Measurements from ENCODE around the gene SNRNP70.

SNRNP70 gene

DNA sequence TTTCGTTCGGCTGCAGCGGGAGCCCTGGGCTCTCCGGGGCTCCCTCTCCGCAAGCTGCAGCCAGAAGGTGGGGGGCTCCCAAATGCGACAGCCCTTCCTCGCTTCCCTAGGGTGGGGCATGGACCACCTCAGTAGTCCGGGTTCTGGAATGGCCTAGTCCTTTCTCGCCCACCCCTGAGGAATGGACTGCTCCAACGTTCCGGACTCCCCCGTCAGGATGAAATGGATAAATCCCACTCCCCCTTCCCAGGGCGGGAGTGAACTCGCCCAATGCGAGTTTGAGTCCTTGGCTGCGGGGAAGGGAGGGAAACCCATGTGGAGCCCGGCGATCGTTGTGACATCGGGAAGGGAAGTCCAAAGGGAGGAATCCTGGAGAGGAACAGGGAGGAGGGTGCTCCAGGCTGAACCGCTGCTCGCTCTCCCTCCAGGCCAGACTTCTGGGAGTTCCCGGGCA is 64.4 kb downstream of the SNRNP70 start:
- DNase-seq = peak; percentile 35

DNA sequence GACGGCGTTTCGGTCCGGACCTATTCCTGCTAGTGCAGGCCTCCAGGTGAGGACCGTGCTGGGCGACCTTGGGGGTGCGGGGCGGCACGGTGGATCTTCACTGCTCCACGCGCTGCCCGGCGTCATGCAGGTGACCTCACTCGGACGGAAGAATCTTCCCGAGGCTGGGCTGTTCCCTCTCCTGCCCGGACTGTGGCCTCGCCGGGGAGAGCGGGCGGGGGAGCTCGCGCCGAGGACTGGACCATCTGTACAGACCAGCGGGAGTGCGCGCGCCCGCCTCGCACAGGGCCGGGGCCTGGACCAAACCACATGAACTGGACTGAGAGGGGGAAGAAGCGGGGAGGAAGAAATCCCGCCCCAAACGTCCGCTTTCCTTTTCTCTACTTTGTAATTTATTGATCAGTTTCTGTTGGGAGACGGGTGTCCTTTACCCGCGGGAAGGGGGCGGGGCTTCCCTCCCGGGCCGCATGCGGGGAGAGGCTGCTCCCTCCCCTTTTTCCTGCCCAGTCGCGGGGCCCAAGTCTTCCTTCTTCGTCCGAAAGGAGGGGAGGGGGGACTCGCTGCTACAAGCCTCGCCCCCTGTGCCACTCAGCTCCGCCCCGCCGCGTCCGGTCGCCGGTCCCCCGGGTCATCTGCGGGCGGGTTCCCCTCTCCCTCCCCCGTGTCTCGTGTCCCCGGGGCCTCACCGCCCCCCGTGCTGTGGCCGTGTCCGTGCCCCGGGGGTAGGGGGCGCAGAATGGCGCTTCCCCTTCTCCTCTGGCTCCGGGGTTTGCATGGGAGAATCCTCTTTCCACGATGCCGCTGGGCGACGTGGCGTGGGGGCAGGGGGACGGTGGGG is 65.1 kb downstream of the SNRNP70 start:
- peak; percentile 88 for DNase-seq

DNA sequence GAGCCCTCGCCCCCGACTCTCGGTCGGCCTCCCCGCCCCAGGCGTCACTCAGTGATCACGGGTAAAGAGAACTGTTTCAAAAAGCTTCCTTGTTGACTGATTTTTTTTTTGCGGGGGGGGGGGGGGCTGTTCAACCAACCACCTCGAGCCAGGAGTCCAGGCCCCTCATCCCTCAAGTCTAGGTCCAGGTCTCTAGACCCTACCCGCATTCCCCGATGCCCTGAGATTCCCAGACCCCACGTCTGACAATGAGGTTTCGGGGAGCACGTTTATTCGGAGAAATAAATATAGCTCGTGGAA is 65.6 kb downstream of the SNRNP70 start:
- no peak for DNase-seq

DNA sequence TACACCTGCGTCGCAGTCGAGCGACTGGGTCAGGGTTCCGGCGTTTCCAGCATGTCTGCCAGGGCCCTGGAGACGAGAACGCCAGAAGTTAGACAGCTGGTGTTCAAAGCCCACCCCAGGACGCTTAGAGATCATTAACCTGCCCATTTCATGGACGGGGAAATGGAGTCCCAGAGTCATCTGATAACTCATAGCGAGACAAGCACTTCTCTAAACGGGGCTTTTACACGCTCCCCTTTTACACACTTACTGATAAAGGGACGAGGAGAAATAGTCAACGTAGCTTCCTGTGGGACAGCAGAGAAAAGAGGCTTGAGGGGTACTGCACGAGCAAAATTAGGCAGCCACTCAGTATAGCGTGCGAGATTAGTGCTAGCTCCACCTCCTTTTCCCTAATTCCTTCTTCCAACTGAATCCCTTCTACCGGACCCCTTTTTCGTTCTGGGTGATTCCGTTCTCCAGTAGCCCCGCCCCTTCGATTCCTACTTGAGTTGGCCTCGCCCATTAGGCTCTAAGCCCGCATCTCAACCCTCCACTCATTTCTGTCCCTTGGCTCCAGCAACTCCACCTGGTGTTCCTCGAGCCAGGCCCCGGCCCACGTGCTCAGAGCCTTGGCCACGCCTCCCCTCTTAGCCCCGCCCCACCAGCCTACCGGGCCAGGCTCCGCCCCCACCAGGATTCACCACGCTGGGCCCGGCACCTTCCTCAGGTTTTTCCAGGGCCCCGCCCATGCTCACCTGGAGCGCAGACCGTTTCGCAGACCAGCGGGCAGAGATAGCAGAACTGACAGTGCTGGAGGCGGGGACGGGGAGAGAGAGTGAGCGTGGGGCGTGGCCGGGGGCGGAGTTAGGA is 66.2 kb downstream of the SNRNP70 start:
- DNase-seq = no peak

DNA sequence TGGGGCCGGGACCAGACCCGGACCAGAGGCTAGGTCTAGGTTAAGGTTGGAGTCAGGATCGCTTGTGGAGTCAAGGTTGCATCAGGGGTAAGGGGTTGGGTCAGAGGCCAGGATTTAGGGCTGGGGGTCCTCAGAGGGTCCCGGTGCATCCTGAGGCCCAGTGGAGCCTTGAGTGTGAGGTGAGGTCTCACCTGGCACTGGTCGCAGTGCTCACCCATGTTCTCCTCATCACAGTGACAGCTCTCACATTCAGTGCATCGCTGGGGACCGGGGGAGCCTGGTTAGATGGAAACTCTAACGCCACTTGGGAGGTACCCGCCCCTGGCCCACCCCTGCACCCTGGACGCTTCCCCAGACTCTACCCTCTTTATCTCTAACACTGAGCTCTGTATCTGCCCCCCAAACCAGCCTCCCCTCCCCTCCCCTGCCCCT is 66.9 kb downstream of the SNRNP70 start:
- DNase-seq = no peak

DNA sequence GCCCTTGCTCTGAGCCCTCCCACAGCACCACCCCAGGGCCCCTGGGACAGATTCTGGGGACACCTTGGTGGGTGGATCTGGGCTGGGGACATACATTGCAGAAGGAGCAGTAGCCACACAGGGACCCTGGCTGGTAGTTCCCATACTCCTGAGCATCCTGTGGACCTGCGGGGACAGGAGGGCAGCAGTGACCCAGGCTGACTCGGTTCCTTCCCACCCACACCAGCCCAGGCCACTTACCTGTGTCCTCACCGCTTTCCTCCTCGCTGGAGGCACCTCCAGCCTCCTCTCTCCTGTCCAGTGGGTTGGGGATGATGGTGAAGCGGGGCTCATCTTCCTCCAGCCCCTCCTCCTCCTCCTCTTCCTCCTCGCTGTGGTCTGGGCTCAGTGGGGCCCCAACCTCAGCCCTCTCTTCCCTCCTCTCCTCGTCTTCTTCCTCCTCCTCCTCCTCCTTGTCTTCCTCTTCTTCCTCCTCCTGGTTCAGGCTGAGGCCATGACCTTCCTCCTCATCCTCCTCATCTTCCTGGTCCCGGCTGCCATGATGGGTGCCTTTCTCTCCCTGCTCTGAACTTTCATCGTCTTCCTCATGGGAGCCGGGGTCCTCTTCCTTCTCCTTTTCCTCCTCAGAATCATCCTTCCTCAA is 68.0 kb downstream of the SNRNP70 start:
- DNase-seq = no peak

DNA sequence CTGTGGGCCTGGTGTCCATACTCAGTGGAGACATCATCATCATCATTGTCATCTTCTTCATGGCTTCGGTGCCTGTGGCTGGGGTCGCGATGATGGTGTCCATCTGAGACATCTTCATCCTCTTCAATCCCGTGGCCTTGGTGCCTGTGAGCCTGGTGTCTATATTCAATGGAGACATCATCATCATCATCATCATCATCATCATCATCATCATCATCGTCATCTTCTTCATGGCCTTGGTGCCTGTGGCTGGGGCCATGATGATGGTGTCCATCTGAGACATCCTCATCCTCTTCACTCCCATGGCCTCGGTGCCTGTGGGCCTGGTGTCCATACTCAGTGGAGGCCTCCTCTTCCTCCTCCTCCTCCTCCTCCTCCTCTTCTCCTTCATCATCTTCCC is 69.0 kb downstream of the SNRNP70 start:
- DNase-seq = no peak

DNA sequence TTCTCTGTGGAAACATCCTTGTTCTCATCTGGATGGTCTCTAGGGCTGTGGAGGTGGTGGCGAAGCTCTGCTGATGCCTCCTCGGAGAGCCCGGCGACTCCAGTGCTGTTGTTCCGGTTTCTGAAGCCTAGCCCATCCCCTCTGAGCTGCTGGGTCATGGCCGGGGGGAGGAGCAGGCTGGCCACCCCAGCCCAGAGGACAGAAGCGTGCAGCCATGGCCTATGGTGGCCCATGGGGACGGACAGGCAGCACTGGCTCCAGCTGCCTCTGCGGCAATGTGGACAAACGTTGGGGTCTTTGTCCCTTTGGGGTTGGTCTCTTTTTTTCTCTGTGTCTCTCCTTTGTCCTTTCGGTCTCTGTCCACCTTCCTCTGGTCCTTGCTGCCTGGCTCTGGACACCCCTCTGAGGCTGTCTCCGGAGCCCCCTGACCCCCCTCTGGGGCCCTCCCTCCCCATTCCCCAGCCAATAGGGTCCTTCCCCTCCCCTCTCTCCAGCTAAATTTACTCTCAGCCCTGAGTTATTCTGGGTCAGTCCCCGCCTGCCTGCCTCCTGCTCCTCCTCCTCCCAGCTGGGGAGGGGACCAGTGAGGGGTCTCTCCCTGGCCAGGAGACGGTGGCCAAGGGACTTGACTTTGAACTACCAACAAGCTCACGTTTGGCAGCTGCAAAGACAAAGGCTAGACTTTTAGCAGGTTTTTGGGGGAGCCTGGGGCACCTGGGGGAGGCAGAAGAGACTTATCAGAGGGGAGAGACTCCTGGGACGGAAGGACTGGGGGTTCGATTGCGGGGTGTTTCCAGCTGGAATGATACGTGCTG is 70.0 kb downstream of the SNRNP70 start, which contains the start of gene HRC:
TSS of gene HRC (minus strand) at position 392 of the 815 bp plus-strand sequence. CDS start at position 233, 159 bp downstream.
- no peak for DNase-seq

DNA sequence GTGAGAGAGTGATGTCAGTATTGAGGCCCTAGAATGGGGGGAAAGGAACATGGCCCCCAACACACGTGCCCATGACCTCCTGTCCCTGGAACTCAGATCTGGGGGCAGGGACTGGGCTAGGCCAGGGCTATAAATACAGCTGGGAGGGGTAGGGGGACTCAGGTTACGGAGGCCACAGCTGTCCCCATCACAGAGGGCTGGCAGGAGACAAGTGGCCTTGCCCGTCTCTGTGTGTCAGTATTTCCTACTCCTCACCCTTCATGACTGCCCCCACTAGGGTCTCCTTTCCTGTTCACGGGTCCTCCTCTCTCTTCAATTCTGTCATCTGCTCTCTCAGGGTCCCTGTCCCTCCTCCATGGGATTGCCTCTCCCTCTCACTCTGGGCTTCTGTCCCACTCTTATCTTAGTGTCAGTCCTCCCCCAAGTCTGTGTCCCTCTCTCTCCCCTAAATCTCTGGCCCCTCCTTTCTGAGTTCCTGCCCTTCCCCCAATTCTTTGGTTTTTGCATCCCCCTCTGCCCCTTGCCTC is 70.6 kb downstream of the SNRNP70 start:
- no peak for DNase-seq

DNA sequence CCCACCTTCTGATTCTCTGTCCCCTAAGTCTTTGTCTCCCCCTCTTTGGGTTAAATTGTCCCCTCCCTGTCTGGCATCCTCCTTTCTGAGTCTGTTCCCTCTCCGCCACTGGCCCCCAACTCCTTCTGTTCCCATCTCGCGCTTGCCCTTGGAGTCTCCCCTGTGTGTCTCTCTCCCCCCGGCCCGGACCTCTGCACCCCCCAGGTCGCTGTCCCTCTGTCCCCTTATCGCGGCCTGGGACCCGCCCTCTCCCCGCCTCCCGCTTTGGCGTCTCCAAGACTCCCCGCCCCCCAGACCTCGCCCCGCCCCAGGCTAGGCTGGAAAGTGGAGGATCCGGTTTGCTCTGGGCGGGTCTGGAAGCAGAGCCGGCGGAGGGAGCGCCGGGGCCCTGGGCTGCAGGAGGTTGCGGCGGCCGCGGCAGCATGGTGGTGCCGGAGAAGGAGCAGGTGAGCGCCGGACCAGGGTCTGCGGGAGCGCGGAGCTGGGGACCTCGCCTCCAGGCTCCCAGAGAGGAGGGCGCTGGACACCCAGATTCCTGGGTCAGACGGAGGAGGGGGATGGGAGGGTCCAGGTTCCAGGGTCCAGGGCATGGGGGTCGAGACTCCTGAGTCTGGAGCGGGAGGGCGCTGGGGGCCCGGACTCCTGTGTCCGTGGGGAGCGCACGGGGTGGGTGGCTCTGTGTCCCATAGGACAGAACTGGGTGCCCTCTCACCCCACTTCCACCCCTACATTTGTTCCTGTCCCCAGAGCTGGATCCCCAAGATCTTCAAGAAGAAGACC is 72.4 kb downstream of the SNRNP70 start, which contains the start of gene TRPM4:
TSS of gene TRPM4 (plus strand) at position 348 of the 780 bp plus-strand sequence. CDS start at position 423, 75 bp downstream.
- no peak for DNase-seq

Data from NCI-H524 treated with DMSO at 0.1 percent for 48 hours (cell line).